Brain microvascular endothelial cell (primary cell): ENCODE measurements around the gene ACVR1C.

Source experiments
- DNase-seq: peaks from one replicate; pipeline ENCODE4 v3.0.0-alpha.2; 2020
- H3K27ac ChIP-seq: fragments of 250-450 bp; sonication (Bioruptor Pico); 2 replicates; pipeline ENCODE4 v1.5.1; 2020; ENCODE audit warnings: mild to moderate bottlenecking, moderate library complexity
- H3K27me3 ChIP-seq: fragments of 250-450 bp; sonication (Bioruptor Pico); replicated peaks from 2 replicates; pipeline ENCODE4 v1.5.1; 2020; ENCODE audit warnings: mild to moderate bottlenecking
- H3K36me3 ChIP-seq: fragments of 250-450 bp; sonication (Bioruptor Pico); replicated peaks from 2 replicates; pipeline ENCODE4 v1.5.1; 2020; ENCODE audit warnings: mild to moderate bottlenecking
- H3K4me3 ChIP-seq: 2 replicates; pipeline ENCODE4 v1.5.1; 2011; ENCODE audit warnings: low read depth, mild to moderate bottlenecking, control low read depth, low read length, moderate library complexity
- CTCF ChIP-seq: IDR thresholded peaks from 2 replicates; pipeline ENCODE4 v1.5.1; 2011; ENCODE audit warnings: low read depth, mild to moderate bottlenecking, moderate library complexity, low read length, control low read depth, inconsistent platforms; ENCODE audit errors: missing control alignments
- in situ Hi-C: cut with HindIII; loops from 2 replicates; pipeline ENCODE4 v1.10.0; 2017; ENCODE audit warnings: low sequenced_read_pairs, low pct_ligation_motif_present

ACVR1C gene

DNA sequence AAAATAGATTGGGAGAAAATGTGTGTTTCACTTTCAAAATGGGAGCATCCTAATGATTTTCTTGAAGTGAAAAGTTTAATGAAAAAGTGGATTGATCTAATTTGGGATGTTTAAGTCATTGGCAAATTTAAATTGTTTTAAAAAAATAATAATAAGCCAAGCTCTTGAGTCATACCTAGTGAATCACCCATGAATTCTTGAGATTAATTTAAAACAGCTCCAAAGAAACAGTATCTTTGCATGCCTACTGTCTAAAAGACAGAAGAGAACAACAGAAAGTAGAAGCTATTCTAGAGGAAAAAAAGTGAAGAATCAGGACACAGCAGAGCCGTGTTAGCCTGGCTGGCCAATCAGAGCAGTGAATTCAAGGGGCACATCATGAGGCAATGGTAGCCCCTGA, 7.7 kb downstream of the ACVR1C start:
- H3K27ac ChIP-seq: no peak overlapping the region
- no peaks in the 10 kb centered on the region for H3K36me3 ChIP-seq
- no peak for DNase-seq
- in situ Hi-C loops: no loop called here
- no peak overlapping the region for H3K4me3 ChIP-seq
- no peaks in the 10 kb centered on the region for H3K27me3 ChIP-seq
- TF ChIP-seq CTCF: no peak

- DNase-seq: no peak
- in situ Hi-C loops: no loop called here
- H3K27me3 ChIP-seq: peaks cover 3% of the 10 kb centered on the region
- H3K36me3 ChIP-seq: no peaks in the 10 kb centered on the region
- no peak overlapping the region for H3K27ac ChIP-seq
- TF ChIP-seq CTCF: no peak
- H3K4me3 ChIP-seq: no peak overlapping the region
These were observed 16.9 kb downstream of the ACVR1C start for GRCh38 chr2:157611726-157612125.

DNA sequence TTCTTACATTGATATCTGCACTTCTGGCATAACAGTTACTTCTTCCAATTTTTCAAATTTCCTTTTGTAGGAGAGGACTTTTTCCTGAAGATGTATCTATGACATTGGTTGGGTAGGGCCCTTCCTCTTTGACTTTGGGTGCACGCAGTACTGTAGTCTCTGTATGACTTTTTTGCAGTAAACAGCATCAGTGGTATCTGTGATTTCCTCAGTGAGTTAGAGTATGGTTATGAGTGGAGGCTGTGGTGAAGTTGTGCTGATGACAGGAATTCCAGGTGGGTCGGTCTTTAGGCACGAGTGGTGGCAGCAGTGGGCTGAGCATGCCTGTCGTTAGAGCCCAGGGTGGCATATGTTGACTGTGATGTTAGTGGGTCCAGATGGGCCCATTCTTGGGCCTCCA, 17.6 kb downstream of the ACVR1C start:
- H3K4me3 ChIP-seq: no peak overlapping the region
- H3K36me3 ChIP-seq: no peaks in the 10 kb centered on the region
- in situ Hi-C loops: no loop called here
- DNase-seq: no peak
- peaks cover 3% of the 10 kb centered on the region for H3K27me3 ChIP-seq
- no peak overlapping the region for H3K27ac ChIP-seq
- no peak for TF ChIP-seq CTCF

GRCh38 chr2:157606534-157606933, 22.1 kb downstream of the ACVR1C start:
- H3K27ac ChIP-seq: no peak overlapping the region
- H3K4me3 ChIP-seq: no peak overlapping the region
- peaks cover 3% of the 10 kb centered on the region for H3K27me3 ChIP-seq
- DNase-seq: no peak
- TF ChIP-seq CTCF: no peak
- in situ Hi-C loops: no loop called here
- no peaks in the 10 kb centered on the region for H3K36me3 ChIP-seq

GRCh38 chr2:157603198-157603597, 25.5 kb downstream of the ACVR1C start:
- no peaks in the 10 kb centered on the region for H3K36me3 ChIP-seq
- TF ChIP-seq CTCF: no peak
- DNase-seq: no peak
- in situ Hi-C loops: no loop called here
- H3K27me3 ChIP-seq: no peaks in the 10 kb centered on the region
- H3K27ac ChIP-seq: no peak overlapping the region
- H3K4me3 ChIP-seq: no peak overlapping the region

- Histone ChIP-seq H3K27me3 (peaks cover 2% of the 10 kb centered on the region), H3K4me3 (no peak overlapping the region), H3K27ac (no peak overlapping the region), H3K36me3 (no peaks in the 10 kb centered on the region)
- no peak for TF ChIP-seq CTCF
- in situ Hi-C loops: no loop called here
- no peak for DNase-seq
These were observed 26.9 kb downstream of the ACVR1C start for GRCh38 chr2:157601807-157602206.
